NCI-H524 (cell line): Measurements from ENCODE around the gene MROH2B.

ENCODE experiments used
- DNase-seq, 2 experiments: peaks; one replicate each; lab custom pipeline; 2025; lab: John Stamatoyannopoulos, UW

Gene MROH2B

DNA sequence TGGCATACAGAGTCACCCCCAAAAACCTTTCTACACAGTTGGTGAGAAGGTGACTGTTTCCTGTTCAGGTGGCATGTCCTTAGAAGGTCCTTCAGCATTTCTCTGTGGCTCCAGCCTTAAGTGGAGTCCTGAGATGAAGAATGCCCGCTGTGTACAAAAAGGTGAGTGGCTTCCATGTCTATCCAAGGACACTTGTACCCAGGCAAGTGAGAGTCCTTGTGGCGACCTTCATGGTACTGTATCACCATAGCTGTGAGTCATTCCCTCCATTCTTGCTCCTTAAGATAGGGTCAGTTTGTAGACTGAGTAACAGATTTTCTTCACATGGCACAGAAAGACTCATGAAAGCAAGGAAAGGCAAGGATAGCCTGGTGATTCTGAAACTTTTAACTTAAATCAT, 98.7 kb downstream of the MROH2B start:
- DNase-seq, result no peak

DNA sequence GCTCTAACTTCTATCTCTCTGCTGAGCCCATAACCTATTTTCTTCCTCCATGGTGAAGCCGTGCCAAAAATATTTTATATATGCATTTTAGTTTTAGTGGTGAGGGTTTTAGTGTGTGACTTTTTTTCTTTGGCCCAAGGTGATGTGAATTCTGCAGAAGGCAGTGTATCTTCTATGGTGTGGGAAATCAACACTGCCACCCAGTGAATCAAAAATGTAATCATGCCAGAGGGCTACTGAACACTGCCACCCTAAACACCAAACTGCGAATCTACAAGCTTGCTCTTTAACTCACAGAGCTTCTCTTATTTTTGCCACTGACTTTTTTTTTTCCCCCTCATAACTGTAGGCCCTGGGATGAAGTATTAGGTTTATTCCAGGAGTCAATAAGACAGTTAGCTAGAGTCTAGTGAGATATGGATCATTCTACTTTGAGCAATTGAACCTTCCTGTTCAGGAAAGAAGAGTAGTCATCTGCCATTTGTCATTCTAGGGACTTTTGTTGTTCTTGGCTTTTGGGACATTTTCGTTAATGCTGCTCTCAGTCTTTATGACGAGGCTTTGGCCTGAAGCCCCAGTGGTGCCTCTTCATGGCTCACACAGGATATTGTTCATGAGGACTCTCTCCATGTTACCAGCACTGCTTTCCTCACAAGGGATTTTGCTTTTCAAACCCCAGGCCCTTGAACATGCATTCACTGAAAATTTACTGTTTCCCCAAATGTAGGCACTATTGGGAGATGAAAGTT, 108.8 kb downstream of the MROH2B start:
- no peak for DNase-seq

DNA sequence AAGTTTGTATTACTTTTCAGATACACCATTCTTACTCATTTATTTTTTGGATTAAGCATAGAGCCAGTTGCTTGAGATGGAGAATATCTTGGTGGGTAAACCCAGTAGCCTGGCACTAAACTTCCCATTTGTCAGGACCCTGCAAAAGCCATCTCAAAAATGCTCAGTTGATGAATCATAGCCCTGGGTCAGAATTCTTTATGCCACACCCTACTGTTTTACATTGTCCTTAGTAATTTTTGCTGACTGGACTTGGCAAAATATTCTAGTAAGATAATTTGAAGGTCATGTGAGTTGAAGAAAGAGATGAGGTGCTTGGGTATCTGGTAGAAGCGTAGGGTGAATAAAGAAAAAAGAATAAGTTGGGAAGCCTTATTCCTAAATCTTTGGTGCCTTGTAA, 111.1 kb downstream of the MROH2B start:
- no peak for DNase-seq

DNA sequence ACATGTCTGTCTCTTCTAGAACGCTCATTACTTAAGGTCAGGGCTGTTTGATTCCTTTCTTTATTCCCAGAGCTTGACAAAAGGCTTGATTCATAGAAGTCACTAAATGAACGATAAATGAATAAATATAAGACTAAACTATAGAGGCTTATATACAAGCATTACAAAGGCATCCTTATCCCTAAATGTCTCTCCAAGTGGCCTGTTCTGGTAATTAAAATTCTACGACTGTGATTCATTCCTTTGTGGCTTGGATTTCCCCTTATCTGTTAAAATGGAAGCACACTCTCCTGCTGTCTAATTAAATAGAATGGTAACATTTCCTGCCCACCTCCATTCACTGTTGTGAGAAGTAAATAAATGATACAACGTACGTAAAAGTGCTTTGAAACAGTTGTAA, 112.3 kb downstream of the MROH2B start:
- DNase-seq, result no peak

GRCh38 chr5:40957048-40957447, 114.1 kb downstream of the MROH2B start:
- no peak for DNase-seq

GRCh38 chr5:40955313-40955712, 115.8 kb downstream of the MROH2B start:
- no peak for DNase-seq
